HG03025 (cell line): Measurements from ENCODE around the gene PRR36.

ENCODE experiments used
- ATAC-seq: cut with Tn5 transposase; IDR thresholded peaks from one replicate; pipeline ENCODE4 v1.9.1; 2021; ENCODE audit warnings: mild to moderate bottlenecking, moderate library complexity; ENCODE audit not compliant: unreplicated experiment, low FRiP score

PRR36 gene

GRCh38 chr19:7823686-7824301 is 50.4 kb downstream of the PRR36 start:
- no peak for ATAC-seq

GRCh38 chr19:7822910-7823515 is 51.2 kb downstream of the PRR36 start:
- no peak for ATAC-seq

GRCh38 chr19:7820588-7820987 is 53.6 kb downstream of the PRR36 start:
- no peak for ATAC-seq

- ATAC-seq, result no peak
These were observed 54.9 kb downstream of the PRR36 start for GRCh38 chr19:7819337-7819736.

- no peak for ATAC-seq
These were observed 55.4 kb downstream of the PRR36 start for GRCh38 chr19:7818806-7819205.
